Heart left ventricle (tissue), 16 donors: ENCODE data around the gene ACYP1. TPM values are rescaled to one million over a fixed set of nuclear protein-coding genes. Genes with fewer than 3 reads are reported as not detected.

Experiments
- ATAC-seq, 4 donors: fragments of 200-7000 bp; cut with Tn5 transposase; one replicate each; pipeline ENCODE4 v1.9.1; 2020 to 2022; ENCODE audit warnings: moderate library complexity in 4 of 4, mild to moderate bottlenecking in 3 of 4, moderate number of reproducible peaks in 1 of 4
- DNase-seq, 5 donors: peaks; one replicate each; pipeline ENCODE4 v3.0.0-alpha.2; 2020
- H3K27ac ChIP-seq, 12 donors: fragments of 200-600 bp; sonication (generic) in 4 of 12; one replicate each; pipeline versions ENCODE4 v1.5.0 to v1.8.0; 2016 to 2022; ENCODE audit warnings: mild to moderate bottlenecking in 2 of 12
- H3K27me3 ChIP-seq, 9 donors: fragments of 200-600 bp; sonication (generic) in 2 of 9; one replicate each; pipeline versions ENCODE4 v1.5.1 to v1.8.0; 2016 to 2022; ENCODE audit warnings: mild to moderate bottlenecking in 3 of 9
- H3K36me3 ChIP-seq, 9 donors: fragments of 200-600 bp; sonication (generic) in 2 of 9; one replicate each; pipeline versions ENCODE4 v1.5.0 to v1.8.0; 2018 to 2022; ENCODE audit warnings: mild to moderate bottlenecking in 2 of 9
- H3K4me1 ChIP-seq, 12 donors: fragments of 200-600 bp; sonication (generic) in 4 of 12; one replicate each; pipeline versions ENCODE4 v1.5.0 to v1.8.0; 2016 to 2022; ENCODE audit warnings: mild to moderate bottlenecking in 3 of 12
- H3K4me3 ChIP-seq, 12 donors: fragments of 200-600 bp; sonication (generic) in 4 of 12; one replicate each; pipeline versions ENCODE4 v1.5.0 to v1.8.0; 2017 to 2022; ENCODE audit warnings: mild to moderate bottlenecking in 9 of 12, moderate library complexity in 4 of 12
- H3K9me3 ChIP-seq, 12 donors: fragments of 200-600 bp; sonication (generic) in 4 of 12; one replicate each; pipeline versions ENCODE4 v1.5.0 to v1.8.0; 2016 to 2022; ENCODE audit warnings: mild to moderate bottlenecking in 1 of 12
- CTCF ChIP-seq, 12 donors: fragments of 200-600 bp; sonication (generic) in 4 of 12; IDR thresholded peaks; one replicate each; pipeline versions ENCODE4 v1.5.0 to v1.8.0; 2018 to 2022; ENCODE audit warnings: antibody characterized with exemption in 12 of 12, mild to moderate bottlenecking in 5 of 12
- POLR2A ChIP-seq, 2 donors: fragments of 450-650 bp; IDR thresholded peaks; one replicate each; pipeline ENCODE4 v1.6.1; 2017; ENCODE audit warnings: antibody characterized with exemption in 2 of 2, mild to moderate bottlenecking in 2 of 2, moderate library complexity in 2 of 2
- WGBS, 4 donors: extraction: QIAGEN DNeasy Blood & Tissue Kit in 2 of 4; methylation state at CpG; one replicate each; pipeline versions ENCODE4 v1.1.5 to v1.1.7; 2013 to 2018; 5-methylcytosine and 5-hydroxymethylcytosine counted together
- intact Hi-C, 10 donors: fragments of 100-400 bp; cut with DNase I; formaldehyde crosslinking; loops; one replicate each; pipeline versions ENCODE4 v1.11.1 to v1.14.2; 2022
- polyA plus RNA-seq, 2 donors: library from polyadenylated mRNA; stranded (reverse); fragments of 200-250 nt; gene quantifications; one replicate each; pipeline ENCODE4 v1.2.3, GENCODE V29; 2013
- total RNA-seq, 9 donors: library from RNA; depleted of rRNA in 2 of 9; stranded (reverse); fragments of >200 nt in 2 of 9; fragmentation: NEBNext Ultra II Directional in 3 of 9; extraction: Animal tissue kit (Norgen Biotek cat#: 25700) in 3 of 9; gene quantifications; one replicate each; pipeline versions ENCODE4 v1.1.0 to v1.2.4, GENCODE V29; 2016 to 2023
- donor health status: ischemic (EF 13 %, LVEDD 7.1; RV severe dilation, severe dysfunction).
- donor health status: healthy with polysubstance abuse.
- donor health status: DM: no; HTN: yes; CAD: no.
- donor health status: DM: no; HTN: no; CAD: no.
- donor health status: ischemic (EF 25% LVEDD 6.9; RV normal size, moderate dysfunction).
- donor health status: ischemic (EF 25% LVEDD 5.7; RV mildly dilated, moderate dysfunction).
- donor health status: healthy.
- donor health status: DM: yes; HTN: yes; CAD: no.
- donor health status: ischemic (EF 35%, LVEDD 5.7; RV mildly dilated, moderate dysfunction).
- donor health status: nonischemic (EF 11% LVEDD 7.7; RV severe dilation, severe dysfunction).
- donor health status: DM: yes; HTN: yes; CAD: no.
- donor health status: PGD.
- donor health status: ischemic (EF 29% LVEDD 5.4; RV normal size, mild dysfunction).
- donor health status: nonischemic (EF 23%, LVEDD 6.1; RV moderate dilation, normal function).

Gene ACYP1
- total and polyA plus RNA-seq, 11 donors: 6.7 to 20.0 (median 11.4) TPM

- ATAC-seq (peak in 3 of 4 donors; percentile 65 to 72 (median 67)), DNase-seq (no peak)
- peaks cover 0 to 93% (median 74%) of the 10 kb centered on the region in 9 donors for H3K36me3 ChIP-seq
- no peak overlapping the region for H3K4me3 ChIP-seq
- TF ChIP-seq POLR2A (IDR thresholded peaks at IDR 0.05) (no peak), CTCF (IDR thresholded peaks at IDR 0.05) (no peak)
- intact Hi-C loops: loop anchor here in 5 of 10 donors (5.0 kb wide), 4 partner anchors 41 to 69 kb away; partner anchors contain the start of genes ZC2HC1C (in 3 of the 5) and MLH3 (in 1 of the 5)
- H3K9me3 ChIP-seq: no peaks in the 10 kb centered on the region
- peak overlapping the region in 11 of 12 donors; percentile 20 to 78 (median 66) for H3K27ac ChIP-seq
- peaks cover 7 to 37% (median 27%) of the 10 kb centered on the region in 12 donors for H3K4me1 ChIP-seq
- H3K27me3 ChIP-seq: no peaks in the 10 kb centered on the region
- 53 to 69% (median 61%) methylated on average over 4 of the region's 4 CpGs for WGBS, 4 donors
These were observed 52.3 kb downstream of the ACYP1 start for GRCh38 chr14:75011356-75011994.

- ATAC-seq (no peak), DNase-seq (no peak)
- TF ChIP-seq POLR2A (IDR thresholded peaks at IDR 0.05) (no peak), CTCF (IDR thresholded peaks at IDR 0.05) (no peak)
- WGBS, 4 donors: 94 to 97% (median 95%) methylated on average over 4 of the region's 4 CpGs
- Histone ChIP-seq H3K27me3 (no peaks in the 10 kb centered on the region), H3K4me3 (no peak overlapping the region), H3K27ac (peak overlapping the region in 10 of 12 donors; percentile 20 to 78 (median 66)), H3K36me3 (peaks cover 0 to 93% (median 74%) of the 10 kb centered on the region in 9 donors), H3K9me3 (no peaks in the 10 kb centered on the region), H3K4me1 (peaks cover 7 to 37% (median 28%) of the 10 kb centered on the region in 12 donors)
- intact Hi-C loops: loop anchor here in 5 of 10 donors (5.0 kb wide), 4 partner anchors 42 to 68 kb away; partner anchors contain the start of genes ZC2HC1C (in 3 of the 5) and MLH3 (in 1 of the 5)
These were observed 53.2 kb downstream of the ACYP1 start for GRCh38 chr14:75010472-75011093.

GRCh38 chr14:75009176-75009575, 54.6 kb downstream of the ACYP1 start:
- Histone ChIP-seq H3K27ac (no peak overlapping the region), H3K4me1 (peaks cover 7 to 48% (median 31%) of the 10 kb centered on the region in 12 donors), H3K9me3 (no peaks in the 10 kb centered on the region), H3K4me3 (no peak overlapping the region), H3K36me3 (peaks cover 0 to 89% (median 68%) of the 10 kb centered on the region in 9 donors), H3K27me3 (no peaks in the 10 kb centered on the region)
- no peak for ATAC-seq
- 89 to 94% (median 90%) methylated on average over 4 of the region's 4 CpGs for WGBS, 4 donors
- intact Hi-C loops: loop anchor here in 2 of 10 donors (5.0 to 10.0 kb wide), 3 partner anchors 62 to 64 kb away; no protein-coding TSS in a partner anchor
- DNase-seq: no peak
- no peak for TF ChIP-seq POLR2A (IDR thresholded peaks at IDR 0.05)
- no peak for TF ChIP-seq CTCF (IDR thresholded peaks at IDR 0.05)

- whole genome bisulfite sequencing, 4 donors: 87 to 97% (median 92%) methylated on average over 3 of the region's 3 CpGs
- ATAC-seq (no peak), DNase-seq (no peak)
- H3K27ac ChIP-seq: no peak overlapping the region
- TF ChIP-seq CTCF (IDR thresholded peaks at IDR 0.05) (no peak), POLR2A (IDR thresholded peaks at IDR 0.05) (no peak)
- H3K9me3 ChIP-seq: peaks cover 0 to 5% (median 0%) of the 10 kb centered on the region in 12 donors
- H3K27me3 ChIP-seq: no peaks in the 10 kb centered on the region
- intact Hi-C loops: loop anchor here in 2 of 10 donors (5.0 to 10.0 kb wide), 3 partner anchors 58 to 67 kb away; no protein-coding TSS in a partner anchor
- H3K4me3 ChIP-seq: no peak overlapping the region
- H3K4me1 ChIP-seq: peaks cover 6 to 27% (median 14%) of the 10 kb centered on the region in 12 donors
- peaks cover 0 to 61% (median 56%) of the 10 kb centered on the region in 9 donors for H3K36me3 ChIP-seq
These were observed 58.5 kb downstream of the ACYP1 start for GRCh38 chr14:75005357-75005756.
